Testis (tissue), 2 donors: ENCODE measurements around the gene ZNF627.

Experiments
- POLR2A ChIP-seq: fragments of 450-650 bp; IDR thresholded peaks from one replicate; pipeline ENCODE4 v1.6.1; 2017; ENCODE audit warnings: antibody characterized with exemption, mild to moderate bottlenecking, moderate library complexity
- TF ChIP-seq, protein P1 (sequence below), 3 experiments: fragments of 450-650 bp in 2 of 3; fragments of 200-600 bp in 1 of 3; sonication (generic) in 1 of 3; IDR thresholded peaks; one replicate each; pipeline ENCODE4 v1.5.1; 2016 to 2019; ENCODE audit warnings: antibody characterized with exemption in 3 of 3, mild to moderate bottlenecking in 2 of 3, moderate library complexity in 1 of 3

DNA sequence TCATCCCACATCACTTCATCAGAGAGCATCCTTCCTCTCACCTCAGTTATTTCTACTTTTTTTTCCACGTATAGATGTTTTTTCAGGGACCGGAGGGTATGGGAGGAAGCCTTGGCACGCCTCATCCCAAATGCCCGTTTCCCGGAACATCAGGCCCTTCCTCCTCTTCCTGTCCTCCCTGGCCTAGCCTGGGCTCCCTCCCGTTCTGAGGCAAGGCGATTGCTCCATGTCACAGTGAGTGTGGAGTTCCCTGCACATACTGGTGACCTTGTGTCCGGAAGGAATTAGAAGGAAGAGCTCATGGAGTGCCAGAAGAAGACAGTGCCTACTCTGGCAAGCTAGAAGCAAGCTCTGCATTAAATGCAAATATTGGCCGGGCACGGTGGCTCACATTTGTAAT lies 1.1 kb upstream of the ZNF627 start:
- TF ChIP-seq, protein P1, sequence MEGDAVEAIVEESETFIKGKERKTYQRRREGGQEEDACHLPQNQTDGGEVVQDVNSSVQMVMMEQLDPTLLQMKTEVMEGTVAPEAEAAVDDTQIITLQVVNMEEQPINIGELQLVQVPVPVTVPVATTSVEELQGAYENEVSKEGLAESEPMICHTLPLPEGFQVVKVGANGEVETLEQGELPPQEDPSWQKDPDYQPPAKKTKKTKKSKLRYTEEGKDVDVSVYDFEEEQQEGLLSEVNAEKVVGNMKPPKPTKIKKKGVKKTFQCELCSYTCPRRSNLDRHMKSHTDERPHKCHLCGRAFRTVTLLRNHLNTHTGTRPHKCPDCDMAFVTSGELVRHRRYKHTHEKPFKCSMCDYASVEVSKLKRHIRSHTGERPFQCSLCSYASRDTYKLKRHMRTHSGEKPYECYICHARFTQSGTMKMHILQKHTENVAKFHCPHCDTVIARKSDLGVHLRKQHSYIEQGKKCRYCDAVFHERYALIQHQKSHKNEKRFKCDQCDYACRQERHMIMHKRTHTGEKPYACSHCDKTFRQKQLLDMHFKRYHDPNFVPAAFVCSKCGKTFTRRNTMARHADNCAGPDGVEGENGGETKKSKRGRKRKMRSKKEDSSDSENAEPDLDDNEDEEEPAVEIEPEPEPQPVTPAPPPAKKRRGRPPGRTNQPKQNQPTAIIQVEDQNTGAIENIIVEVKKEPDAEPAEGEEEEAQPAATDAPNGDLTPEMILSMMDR (IDR thresholded peaks at IDR 0.05): no peak
- TF ChIP-seq POLR2A: no peak
